HG02970 (cell line): Measurements from ENCODE around the gene MYADM.
"Not testable (repeated sequence)": the region's sequence is repeated elsewhere in the genome, so short reads cannot be mapped to it uniquely, and the experiment has no call there.

ENCODE experiments used
- ATAC-seq: cut with Tn5 transposase; IDR thresholded peaks from one replicate; pipeline ENCODE4 v1.9.1; 2021; ENCODE audit warnings: mild to moderate bottlenecking, moderate library complexity, moderate number of reproducible peaks; ENCODE audit not compliant: unreplicated experiment, low FRiP score

Gene MYADM, protein sequence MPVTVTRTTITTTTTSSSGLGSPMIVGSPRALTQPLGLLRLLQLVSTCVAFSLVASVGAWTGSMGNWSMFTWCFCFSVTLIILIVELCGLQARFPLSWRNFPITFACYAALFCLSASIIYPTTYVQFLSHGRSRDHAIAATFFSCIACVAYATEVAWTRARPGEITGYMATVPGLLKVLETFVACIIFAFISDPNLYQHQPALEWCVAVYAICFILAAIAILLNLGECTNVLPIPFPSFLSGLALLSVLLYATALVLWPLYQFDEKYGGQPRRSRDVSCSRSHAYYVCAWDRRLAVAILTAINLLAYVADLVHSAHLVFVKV

DNA sequence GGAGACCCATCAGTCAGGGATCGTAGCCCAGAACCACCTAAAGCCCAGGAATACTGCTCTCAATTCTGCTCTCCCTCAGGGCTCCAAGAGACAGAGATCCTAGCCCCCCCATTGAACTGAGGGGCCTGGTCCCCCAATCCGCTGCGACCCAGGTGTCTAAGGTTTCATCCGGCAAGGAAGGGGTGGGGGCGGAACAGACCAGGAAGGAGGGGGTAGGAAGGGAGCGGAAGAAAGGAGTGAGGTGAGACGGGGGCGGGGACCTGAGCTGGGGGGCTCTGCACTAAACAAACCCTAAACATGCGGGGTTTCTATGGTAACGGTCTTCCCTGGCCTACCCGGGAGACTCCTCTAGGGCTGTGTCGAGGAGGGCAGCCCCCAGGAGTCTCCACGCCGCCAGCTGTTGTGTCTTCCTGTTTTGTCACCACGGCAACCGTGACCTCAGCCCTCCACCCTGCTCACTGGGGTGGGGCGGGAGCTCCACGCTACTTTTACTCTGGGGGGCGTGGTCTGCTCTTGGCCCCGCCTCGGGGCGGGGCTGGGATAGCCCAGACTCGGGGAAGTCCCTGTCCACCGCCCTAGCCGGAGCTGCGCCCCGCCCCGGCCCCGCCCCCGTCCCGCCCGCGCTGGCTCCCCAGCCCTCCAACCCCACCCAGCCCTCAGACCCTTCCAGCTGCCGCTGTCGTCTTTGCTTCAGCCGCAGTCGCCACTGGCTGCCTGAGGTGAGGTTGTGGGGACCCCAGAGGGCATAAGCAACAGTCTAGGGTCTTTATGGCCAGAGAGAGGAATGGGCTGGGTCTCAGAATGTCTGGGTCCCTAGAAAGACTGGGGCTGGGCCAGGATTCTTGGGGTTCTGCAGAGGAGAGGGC, at the start of gene MYADM:
Gene MYADM (plus strand): TSS at position 659 of the 866 bp plus-strand sequence. CDS start 5,647 bp downstream, outside the sequence.
- peak; percentile 73 for ATAC-seq

DNA sequence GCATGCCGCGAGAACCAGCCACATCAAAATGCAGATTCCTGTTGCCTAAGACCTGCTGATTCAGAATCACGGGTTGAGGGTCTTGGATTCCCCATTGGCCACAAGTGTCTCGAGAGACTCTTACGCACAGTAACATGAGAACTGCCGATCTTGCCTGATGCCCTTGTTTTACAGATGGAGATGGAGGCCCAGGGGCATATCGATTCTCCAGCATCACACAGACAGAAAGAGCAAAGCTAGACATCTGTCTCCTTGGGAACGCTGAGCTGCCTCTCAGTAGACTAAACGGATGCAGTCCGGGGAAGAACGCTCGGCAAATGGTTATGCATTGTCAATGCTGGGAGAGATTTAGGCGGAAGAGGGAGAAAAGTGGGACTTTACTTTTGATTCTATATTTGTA, 48.9 kb upstream of the MYADM start:
- ATAC-seq, result no peak

DNA sequence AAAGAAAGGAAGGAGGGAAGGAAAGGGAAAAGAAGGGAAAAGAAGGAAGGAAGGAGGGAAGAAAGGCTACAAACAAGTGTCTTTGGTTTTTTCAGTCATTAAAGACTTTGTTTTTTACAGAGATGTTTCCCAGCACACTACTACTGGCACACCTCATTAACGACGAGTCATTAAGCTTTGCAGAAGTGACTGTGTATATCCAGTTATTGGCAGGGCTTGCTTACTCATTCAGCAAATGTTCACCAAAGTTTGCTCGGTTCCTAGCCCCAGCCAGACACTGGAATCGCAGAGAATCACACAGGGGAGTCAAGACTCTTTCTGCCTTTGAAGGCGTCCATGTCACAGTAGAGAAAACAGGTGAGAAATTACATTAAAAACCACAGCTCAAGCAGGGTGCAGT, 47.8 kb upstream of the MYADM start:
- no peak for ATAC-seq

DNA sequence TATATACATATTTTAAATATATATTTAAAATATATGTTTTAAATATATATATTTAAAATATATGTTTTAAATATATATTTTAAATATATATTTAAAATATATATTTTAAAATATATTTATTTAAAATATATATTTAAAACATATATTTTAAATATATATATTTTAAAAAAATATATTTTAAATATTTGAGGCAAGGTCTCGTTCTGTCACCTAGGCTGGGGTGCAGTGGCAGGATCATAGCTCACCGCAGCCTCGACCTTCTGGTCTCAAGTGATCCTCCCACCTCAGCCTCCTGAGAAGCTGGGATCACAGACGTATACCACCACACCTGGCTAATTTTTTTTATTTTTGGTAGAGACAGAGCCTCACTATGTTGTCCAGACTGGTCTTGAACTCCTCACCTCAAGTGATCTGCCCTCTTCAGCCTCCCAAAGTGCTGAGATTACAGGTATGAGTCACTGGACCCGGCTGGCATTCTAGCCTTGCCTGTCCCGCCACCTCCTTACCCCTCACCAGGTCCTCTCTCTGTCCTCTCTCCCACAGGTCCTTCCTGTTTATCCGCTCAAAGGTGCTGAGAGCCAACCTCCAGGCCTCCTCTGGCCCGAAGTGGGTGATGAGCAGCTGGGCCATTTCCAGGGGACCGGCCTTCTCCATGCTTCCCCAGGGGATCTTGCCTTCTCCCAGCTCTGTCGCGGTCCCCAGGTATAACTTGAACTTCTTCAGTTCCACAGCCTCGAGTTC, 44.1 kb upstream of the MYADM start:
- ATAC-seq, result no peak

DNA sequence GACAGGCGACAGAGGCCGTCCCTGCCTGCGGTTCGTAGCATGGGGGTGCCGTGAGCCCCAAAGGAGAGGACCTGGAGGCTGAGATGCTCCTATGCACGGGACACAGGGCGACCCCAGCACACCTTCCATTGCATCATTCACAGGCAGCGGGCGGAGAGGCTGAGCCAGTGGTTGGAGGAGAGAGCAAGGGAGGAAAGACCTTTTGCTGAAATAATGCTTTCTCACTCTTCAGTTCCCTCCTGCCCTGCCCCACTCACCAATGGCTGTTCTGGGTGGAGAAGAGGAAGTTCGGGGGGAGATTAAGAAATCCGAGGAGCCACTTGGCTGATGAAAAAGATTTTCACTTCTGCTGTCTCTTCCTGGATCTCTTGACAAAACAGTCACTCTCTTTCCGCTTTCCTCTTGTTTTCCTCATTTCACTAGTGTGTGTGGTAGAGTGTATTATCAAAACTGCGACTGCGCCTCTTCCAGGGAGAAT, 43.5 kb upstream of the MYADM start, which contains the start of gene NLRP12:
Gene NLRP12 (minus strand): TSS at position 181 of the 478 bp plus-strand sequence. CDS start 140 bp downstream, at position 41.
- no peak for ATAC-seq

DNA sequence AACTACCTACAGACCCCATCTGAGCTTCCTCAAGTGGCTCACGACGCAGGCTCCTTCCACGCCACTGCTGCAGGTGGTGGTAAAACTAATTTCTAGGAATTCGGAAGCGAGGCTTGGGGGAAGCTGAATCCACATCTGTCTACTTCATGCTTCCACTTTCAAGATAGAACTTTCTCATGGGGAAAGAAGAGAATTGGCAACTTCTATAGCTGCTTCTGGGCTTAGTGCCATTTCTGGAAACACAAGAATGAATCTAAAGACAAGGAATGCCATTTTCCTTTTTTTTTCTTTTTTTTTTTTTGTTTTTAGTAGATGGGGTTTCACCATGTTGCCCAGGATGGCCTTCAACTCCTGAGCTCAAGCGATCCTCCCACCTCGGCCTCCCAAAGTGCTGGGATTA, 40.8 kb upstream of the MYADM start:
- no peak for ATAC-seq

DNA sequence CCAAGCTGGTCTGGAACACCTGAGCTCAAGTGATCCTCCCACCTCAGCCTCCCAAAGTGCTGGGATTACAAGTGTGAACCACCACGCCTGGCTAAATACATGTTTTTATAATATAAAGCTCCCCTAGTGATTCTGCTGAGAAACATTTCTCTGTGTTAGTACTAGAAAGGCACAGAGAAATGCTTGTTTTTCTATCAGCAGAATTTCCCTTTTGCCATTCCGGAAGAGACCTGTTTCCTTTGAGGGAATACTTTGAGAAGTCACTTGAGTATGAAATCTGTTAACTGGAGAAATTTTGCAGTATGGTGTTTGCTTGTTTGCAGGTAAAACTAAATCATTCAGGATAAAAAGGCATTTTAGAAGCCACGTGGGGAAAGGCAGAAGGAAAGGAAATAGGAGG, 39.2 kb upstream of the MYADM start:
- ATAC-seq, result no peak

DNA sequence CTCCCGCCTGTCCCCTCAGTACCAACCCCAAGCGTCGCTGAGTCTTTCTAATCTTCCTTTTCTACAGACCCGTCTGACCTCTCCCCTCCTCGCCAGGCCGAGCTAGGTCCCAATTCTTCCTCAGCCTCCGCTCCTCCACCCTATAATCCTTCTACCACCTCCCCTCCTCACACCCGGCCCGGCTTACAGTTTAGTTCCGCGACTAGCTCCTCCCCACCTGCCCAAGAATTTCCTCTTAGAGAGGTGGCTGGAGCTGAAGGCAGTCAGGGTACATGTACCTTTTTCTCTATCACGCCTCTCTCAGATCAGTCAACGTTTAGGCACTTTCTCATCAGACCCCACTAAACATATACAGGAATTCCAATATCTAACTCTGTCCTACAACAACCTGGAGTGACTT, 34.8 kb upstream of the MYADM start:
- ATAC-seq, result not testable (repeated sequence)

DNA sequence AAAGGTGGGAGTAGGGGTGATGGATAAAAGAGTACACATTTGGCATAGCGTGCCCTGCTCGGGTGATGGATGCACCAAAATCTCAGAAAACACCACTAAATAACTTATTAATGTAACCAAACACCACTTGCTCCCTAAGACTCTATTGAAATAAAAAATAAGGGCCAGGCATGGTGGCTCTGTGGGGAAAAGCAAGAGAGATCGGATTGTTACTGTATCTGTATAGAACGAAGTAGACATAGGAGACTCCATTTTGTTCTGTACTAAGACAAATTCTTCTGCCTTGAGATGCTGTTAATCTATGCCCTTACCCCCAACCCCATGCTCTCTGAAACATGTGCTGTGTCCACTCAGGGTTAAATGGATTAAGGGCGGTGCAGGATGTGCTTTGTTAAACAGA, 29.2 kb upstream of the MYADM start:
- ATAC-seq, result not testable (repeated sequence)

DNA sequence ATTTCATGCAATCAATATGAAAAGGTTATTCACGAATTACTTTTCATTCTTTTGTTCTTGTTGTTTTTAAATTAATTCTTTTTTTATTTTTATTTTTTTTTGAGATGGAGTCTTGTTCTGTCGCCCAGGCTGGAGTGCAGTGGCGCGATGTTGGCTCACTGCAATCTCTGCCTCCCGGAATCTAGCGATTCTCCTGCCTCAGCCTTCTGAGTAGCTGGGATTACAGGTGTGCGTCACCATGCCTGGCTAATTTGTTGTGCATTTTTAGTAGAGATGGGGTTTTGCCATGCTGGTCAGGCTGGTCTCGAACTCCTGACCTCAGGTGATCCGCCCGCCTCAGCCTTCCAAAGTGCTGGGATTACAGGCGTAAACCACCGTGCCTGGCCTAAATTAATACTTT, 27.4 kb upstream of the MYADM start:
- ATAC-seq, result not testable (repeated sequence)

DNA sequence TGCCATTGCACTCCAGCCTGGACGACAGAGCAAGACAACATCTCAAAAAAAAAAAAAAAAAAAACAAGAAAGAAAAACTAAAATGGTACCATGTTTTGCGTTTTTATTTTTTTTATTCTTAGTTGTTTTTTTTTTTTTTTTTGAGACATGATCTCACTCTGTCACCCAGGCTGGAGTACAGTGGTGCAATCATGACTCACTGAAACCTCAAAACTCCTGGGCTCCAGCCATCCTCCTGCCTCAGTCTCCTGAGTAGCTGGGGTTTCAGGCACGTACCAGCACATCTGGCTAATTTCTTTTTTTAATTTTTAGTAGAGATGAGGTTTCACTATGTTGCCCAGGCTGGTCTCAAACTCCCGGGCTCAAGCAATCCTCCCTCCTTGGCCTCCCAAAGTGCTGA, 26.8 kb upstream of the MYADM start:
- not testable (repeated sequence) for ATAC-seq

DNA sequence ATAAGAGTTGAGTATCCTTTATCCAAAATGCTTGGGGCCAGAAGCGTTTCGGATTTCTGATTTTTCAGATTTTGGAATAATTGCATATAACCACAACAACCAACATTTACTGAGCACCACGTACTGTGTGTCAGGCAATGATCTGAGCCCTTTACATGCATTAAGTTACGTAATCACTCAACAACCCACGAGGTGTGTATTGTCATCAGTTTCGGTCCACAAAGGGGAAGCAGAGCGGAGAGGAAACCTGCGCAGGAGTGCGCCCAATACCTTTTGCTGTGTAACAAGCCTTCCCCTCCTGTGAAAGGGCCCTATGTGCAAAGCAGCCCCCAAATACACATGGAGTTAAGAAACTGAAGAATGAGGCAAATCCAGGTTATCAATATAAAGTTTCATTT, 22.8 kb upstream of the MYADM start:
- no peak for ATAC-seq

DNA sequence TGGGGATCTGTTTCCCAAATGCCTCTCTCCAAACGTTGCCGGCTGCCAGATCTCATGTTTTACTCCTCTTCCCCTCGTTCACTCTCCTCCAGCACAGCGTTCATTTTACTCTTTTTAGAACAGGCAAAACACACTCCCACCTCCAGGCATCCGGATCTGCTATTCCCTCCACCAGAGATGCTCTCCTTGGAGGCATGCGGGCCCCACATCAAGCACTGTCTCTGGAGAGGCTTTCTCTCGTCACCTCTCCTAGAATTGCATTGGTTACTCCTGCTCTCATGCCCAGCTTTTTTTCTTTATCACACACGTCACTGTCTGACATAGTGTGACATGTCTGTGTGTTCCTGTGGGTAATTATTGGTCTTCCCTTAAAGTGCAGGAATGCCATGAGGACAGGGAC, 20.1 kb upstream of the MYADM start:
- ATAC-seq, result no peak

DNA sequence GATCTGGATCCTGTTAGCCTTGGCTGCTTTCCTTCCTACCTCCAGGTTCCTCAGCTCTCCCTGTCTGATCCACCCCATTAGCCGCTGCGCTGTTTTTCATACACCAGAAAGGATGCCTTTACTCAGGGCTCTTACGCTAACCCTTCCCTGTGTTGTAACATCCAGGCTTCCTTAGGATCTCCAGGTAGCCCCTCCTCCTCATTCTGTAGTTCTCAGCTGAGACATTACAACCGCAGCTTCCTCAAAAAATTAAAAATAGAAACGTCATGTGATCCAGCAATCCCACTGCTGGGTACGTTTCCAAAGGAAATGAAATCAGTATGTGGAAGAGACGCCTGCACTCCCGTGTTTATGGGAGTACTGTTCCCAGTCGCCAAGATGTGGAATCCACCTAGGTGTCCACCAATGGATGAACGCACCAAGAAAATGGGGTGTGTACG, 18.4 kb upstream of the MYADM start:
- ATAC-seq, result no peak

DNA sequence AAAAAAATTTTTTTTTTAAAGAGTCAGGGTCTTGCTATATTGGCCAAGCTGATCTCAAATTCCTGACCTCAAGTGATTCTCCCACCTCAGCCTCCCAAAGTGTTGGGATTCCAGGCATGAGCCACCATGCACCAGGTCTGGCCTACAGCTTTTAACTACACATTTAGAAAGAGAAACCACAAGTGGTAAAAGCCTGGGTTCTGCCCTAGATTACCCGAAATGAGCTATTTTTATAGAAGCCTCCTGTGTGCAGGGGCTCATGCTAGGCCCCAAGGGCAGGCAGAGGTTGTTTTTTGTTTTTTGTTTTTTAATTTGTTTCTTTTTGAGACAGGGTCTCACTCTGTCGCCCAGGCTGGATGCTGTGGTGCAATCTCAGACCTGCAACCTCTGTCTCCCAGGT, 14.0 kb upstream of the MYADM start:
- ATAC-seq, result no peak

DNA sequence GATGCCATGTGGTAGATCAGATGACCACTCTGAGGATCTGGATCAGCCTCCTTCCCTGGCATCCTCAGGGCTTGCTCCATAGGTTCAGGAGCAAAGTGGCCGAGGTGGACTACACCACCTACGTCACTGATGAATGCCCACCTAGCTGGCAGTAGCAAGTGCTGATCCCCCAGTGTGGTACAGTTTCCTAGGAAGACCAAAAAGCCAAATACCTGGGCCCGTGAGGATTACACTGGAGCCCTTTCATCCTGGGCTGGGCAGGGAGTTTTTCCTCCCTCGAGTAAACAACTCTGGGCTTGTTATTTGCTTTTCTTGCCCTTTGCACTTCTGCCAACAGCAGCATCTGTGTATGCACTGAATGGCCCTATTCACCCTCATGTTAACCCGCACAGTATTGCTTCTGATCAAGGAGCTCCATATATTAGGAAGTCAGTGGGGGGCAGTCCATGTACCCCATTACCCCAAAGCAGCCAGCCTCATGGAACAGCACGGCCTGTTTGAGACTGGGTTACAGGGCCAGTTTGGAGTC, 3.3 kb upstream of the MYADM start:
- no peak for ATAC-seq

DNA sequence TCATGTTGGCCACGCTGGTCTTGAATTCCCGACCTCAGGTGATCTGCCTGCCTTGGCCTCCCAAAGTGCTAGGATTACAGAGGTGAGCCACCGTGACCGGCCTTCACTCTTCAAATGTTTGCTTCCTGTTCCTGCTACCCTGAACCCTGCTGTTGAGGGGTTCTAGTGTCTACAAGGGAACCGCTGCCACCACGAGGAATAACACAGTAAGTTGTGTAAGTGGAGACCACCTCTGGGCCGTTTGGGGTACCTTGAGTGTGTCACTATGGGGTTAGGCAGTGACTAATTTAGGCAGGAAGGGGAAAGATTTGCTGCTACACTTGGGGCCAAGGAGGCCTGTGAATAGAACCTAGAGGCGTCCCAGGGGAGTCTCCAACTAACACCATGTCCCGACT, 2.2 kb upstream of the MYADM start:
- no peak for ATAC-seq

DNA sequence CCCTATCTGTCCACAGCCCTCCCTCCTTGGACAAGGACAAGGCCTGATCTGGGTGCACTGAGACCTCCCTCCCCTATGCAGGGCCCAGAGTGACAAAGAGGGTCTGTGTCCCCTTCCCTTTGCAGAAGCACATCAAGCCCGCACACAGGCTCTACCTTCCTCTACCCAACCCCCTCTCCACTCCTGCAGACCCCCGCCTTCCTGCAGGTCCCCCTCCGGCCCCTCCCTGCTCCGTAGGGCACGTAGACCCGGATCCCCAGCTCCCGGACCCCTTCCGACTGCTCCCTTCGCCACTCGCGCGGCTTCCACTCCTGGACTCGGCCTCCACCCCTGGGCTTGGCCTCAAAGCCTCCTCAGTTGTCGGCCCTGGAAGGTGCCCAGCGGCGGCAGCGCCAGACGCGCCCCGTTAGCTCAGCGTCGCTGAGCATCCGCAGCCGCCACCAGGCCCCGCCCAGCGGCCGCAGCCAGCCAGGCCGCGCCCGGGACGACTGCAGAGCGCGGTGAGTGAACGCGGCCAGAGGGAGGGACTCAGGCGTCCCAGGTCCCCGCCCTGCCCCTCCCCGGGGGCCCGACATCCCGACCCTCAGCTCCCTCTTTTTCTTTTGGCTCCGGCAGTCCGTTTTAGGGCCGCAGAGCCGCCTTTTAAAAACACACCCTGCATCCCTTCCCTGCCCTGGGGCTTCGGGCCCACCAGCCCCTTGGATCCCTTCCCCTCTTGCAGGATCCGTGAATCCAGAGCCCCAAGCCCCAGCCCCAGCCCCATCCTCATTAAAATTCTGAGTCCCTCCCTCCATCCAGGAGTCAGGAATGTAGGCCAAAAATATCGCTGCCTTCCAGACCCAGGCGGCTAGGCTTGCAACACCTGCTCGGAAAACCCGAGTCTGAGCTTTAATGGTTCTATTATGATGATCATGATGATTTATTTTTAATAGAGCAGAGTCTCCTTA, 1.5 kb upstream of the MYADM start:
- no peak for ATAC-seq

DNA sequence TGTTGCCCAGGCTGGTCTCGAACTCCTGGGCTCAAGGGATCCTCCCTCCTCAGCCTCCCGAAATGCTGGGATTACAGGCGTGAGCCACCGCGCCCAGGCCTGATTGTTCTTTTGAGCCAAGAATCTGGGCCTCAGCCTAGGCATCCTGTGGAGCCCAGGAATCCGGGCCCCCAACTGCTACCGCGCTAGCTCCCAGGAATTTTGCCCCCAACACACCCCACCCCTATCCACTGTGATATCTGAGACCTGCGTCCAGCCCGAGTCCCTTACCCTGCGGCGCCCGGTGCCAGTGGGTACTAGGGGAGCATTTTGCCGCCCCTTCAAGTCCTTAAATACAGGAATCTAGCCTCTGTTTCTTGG, 838 bp upstream of the MYADM start:
- no peak for ATAC-seq
